Activated naive CD8-positive, alpha-beta T cell treated with anti-CD3 and anti-CD28 coated beads for 36 hours (primary cell): Measurements from ENCODE around the gene PTH. TPM values are rescaled to one million over a fixed set of nuclear protein-coding genes. Genes with fewer than 3 reads are reported as not detected.
A peak's percentile ranks its signal among the peaks of the same experiment; 100 is the strongest.

ENCODE experiments used
- DNase-seq: peaks from one replicate; pipeline ENCODE4 v3.0.0; 2021
- H3K27ac Mint-ChIP-seq: one replicate; pipeline ENCODE4 v1.8.0; 2022; ENCODE audit warnings: mild to moderate bottlenecking, moderate library complexity, mixed read lengths
- H3K27me3 Mint-ChIP-seq: one replicate; pipeline ENCODE4 v1.8.0; 2022; ENCODE audit warnings: mild to moderate bottlenecking, mixed read lengths
- H3K36me3 Mint-ChIP-seq: one replicate; pipeline ENCODE4 v1.8.0; 2021; ENCODE audit warnings: mild to moderate bottlenecking, mixed read lengths
- H3K4me1 Mint-ChIP-seq: one replicate; pipeline ENCODE4 v1.8.0; 2021; ENCODE audit warnings: mixed read lengths
- H3K4me3 Mint-ChIP-seq: one replicate; pipeline ENCODE4 v1.8.0; 2022; ENCODE audit warnings: mild to moderate bottlenecking, moderate library complexity, mixed read lengths
- H3K9me3 Mint-ChIP-seq: one replicate; pipeline ENCODE4 v1.8.0; 2022; ENCODE audit warnings: mixed read lengths
- total RNA-seq, 2 experiments: library from RNA; stranded (reverse); gene quantifications; one replicate each; pipeline ENCODE4 v1.2.3, GENCODE V29; 2021

PTH gene
- total RNA-seq, 2 experiments from 2014 or later = not detected

DNA sequence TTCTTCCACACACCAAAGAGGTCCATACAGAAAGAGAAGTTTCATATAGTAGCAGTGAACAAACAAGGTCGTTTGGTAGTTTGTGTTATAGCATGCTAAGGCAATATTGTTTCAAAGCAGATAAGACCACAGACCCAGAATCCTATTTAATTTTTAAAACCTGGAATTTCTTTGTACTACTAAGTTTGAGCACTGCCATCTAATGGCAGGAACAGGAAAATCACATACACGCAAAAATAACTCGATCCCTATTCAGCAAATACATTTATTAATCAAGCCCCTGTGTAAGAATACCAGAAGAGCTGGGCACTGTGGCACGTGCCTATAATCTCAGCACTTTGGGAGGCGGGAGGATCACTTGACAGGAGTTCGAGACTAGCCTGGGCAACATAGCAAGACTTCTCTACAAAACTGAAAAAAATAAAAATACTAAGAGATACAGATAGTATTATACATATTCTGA is 29.9 kb downstream of the PTH start:
- Mint-ChIP-seq H3K4me3 (no peak overlapping the region), H3K27ac (no peak overlapping the region), H3K27me3 (no peaks in the 10 kb centered on the region), H3K36me3 (peaks cover 6% of the 10 kb centered on the region), H3K9me3 (no peaks in the 10 kb centered on the region), H3K4me1 (peaks cover 16% of the 10 kb centered on the region)
- DNase-seq = no peak

DNA sequence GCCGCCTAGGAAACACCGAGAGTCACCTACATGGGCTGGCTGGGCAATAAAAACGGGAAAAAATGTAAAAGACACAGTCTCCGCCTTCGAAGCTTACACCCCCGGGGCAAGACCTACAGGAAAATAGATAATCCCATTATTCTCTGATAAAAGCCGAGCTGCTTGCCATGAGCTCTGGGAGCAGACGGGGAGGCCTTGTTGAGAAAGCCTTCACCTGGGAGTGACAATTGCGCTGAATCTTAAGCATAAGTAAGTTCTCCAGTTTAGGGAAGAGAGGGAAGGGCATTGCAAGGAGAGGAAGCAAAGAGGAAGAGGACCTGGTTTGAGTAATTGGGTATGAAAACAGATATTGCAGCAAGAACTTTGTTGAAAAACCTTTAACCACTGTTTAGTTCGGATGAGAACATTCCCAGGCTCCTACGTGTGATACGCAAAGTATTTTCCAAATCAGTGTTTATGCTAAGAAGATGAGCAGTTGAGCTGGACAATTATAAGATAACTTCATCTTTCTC is 32.0 kb downstream of the PTH start:
- Mint-ChIP-seq H3K27me3 (no peaks in the 10 kb centered on the region), H3K36me3 (peaks cover 15% of the 10 kb centered on the region), H3K4me3 (peak overlapping the region; percentile 99), H3K9me3 (no peaks in the 10 kb centered on the region), H3K27ac (peak overlapping the region; percentile 98), H3K4me1 (peaks cover 26% of the 10 kb centered on the region)
- no peak for DNase-seq

DNA sequence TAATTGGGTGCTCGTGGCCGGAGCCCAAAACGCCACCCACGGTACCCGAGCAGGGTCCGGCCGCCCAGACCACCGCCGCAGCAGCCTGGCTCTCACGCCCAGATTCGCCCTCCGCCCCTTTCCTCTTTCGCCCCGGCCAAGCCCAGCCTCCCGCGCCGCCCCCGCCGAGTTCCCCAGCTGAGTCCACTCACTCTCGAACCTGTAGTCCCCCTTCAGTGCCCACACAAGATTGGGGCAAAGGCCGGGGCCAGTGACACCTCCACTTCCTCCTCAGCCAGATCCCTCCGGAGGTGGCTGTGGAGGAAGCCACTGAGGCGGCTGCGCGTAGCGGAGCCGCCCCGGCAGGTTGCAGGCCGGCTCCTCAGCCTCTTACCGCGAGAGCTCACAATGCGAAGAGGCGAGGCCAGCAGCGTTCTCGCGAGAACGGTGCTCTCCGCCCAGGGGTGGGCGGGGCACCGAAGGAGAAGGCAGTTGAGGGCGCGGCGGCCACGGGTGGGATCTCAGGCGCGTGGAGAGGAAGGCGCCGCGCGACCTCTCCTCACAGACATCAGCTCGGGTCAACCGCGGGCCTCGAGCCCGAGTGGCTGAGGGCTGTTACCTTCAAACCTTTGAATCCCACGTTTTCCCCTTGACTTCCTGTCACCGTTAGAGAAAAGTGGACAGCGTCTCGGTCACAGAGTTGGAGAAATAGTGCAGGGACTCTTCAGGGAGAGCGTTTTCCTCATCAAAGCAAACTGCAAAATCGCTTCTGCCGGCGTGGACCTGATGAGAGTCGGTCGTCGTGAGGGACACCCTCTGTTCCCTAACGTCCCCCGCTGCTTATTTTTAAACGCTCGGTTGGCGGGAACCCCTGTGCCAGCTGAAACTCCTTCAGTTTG is 32.7 kb downstream of the PTH start, which contains the start of gene BTBD10:
Gene BTBD10, minus strand, starts transcription at position 322 of the 878 bp plus-strand sequence. CDS start 18,098 bp downstream, outside the sequence.
- Mint-ChIP-seq H3K4me3 (peak within 1 kb of the TSS; percentile 99), H3K27ac (peak within 1 kb of the TSS; percentile 98), H3K4me1 (peaks cover 30% of the 10 kb centered on the region), H3K36me3 (peaks cover 16% of the 10 kb centered on the region), H3K9me3 (no peaks in the 10 kb centered on the region), H3K27me3 (no peaks in the 10 kb centered on the region)
- peak; percentile 93 for DNase-seq

DNA sequence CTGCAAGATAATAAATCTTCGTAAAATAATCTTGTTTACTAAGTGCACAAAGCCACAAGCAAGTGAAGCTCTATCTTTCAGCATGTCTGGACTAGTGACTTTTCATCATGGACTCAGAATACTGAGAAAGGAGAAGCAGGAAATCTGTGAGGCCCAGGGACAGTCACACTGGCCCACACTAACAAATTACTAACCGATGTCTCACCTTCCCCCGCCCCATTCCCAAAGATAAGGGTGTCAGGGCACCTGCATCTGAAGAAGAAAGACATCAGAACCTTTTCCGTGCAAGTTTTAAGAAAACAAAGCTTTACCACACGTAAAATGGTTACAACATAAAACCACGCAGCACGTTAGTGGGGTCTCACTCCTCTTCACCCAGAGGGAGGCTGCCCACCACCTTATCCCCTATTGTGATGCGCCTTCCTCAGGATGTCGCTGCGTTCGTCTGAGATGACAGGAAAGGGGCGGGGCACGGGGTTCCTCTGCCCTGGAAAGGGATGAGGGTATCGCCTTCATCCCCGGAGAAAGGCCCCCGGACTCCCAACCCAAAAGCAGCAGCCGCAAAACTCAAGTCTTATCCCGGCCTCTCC is 33.4 kb downstream of the PTH start:
- no peaks in the 10 kb centered on the region for H3K9me3 Mint-ChIP-seq
- H3K27ac Mint-ChIP-seq = peak overlapping the region; percentile 98
- no peaks in the 10 kb centered on the region for H3K27me3 Mint-ChIP-seq
- H3K4me1 Mint-ChIP-seq = peaks cover 30% of the 10 kb centered on the region
- H3K4me3 Mint-ChIP-seq = peak overlapping the region; percentile 99
- DNase-seq = peak; percentile 64
- H3K36me3 Mint-ChIP-seq = peaks cover 16% of the 10 kb centered on the region

DNA sequence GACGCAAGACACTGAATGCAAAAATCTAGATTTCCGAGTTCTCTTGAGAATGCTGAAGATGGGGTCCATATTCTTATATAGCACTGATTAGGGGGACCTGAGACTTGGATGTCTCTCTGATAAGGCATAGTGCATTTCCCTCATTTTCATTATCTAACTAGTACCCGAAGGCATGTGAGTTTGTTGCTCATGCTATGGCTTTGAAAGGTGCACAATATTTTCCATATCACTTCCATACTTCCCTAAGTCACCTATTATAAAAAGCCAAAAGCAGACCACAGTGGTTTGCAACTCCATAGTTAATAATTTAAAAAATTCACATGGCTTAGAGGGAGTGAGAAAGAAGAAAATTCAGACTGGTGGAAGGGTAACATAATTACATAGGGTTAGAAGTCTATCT is 34.5 kb downstream of the PTH start:
- peak overlapping the region; percentile 99 for H3K4me3 Mint-ChIP-seq
- H3K4me1 Mint-ChIP-seq = peaks cover 32% of the 10 kb centered on the region
- DNase-seq = no peak
- H3K36me3 Mint-ChIP-seq = peaks cover 16% of the 10 kb centered on the region
- H3K27me3 Mint-ChIP-seq = no peaks in the 10 kb centered on the region
- no peak overlapping the region for H3K27ac Mint-ChIP-seq
- H3K9me3 Mint-ChIP-seq = no peaks in the 10 kb centered on the region

DNA sequence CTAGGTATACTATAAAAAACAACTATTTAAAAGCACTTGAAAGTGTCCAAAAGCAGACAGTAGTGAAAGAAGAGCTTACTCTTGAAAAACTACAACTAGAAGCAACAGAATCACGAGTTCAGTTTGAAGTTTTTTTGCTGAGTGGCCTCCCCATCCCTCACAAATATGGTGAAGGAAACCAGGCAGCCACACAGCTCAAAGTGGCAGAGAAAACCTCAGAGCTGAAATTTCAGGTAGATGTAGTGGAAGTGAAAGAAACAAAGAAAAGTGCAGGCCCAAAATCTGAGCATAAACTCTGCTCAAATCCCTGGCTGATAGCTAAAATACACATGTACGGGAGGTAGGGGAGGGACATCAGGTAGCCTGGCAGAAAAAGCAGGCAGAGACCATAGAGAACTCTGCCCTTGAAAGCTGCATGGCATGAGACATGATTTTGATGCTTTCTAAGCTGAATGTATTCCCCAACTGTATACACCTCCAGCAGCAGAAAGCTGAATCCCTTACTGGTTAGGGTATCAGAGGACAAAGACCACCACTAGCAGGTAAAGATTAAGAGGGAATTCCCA is 44.9 kb downstream of the PTH start:
- Mint-ChIP-seq H3K36me3 (peaks cover 34% of the 10 kb centered on the region), H3K27me3 (no peaks in the 10 kb centered on the region), H3K9me3 (peaks cover 8% of the 10 kb centered on the region), H3K27ac (no peak overlapping the region), H3K4me3 (no peak overlapping the region), H3K4me1 (peaks cover 29% of the 10 kb centered on the region)
- DNase-seq = no peak

DNA sequence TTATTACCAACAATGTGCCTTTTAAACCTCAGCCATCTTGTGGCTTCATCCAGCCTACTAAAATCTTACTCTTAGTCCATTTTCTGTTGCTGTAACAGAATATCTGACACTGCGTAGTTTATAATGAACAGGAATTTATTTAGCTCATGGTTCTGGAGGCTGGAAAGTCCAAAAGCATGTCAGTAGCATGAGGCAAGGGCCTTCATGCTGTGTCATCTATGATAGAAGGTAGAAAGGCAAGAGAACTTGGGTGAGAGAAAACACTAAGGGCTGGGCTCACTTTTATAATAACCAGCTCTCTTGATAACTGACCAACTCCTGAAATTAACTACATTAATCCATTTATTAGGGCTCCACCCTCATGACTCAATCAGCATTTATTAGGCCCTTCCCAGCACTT is 46.3 kb downstream of the PTH start:
- H3K27ac Mint-ChIP-seq = no peak overlapping the region
- H3K4me1 Mint-ChIP-seq = peaks cover 35% of the 10 kb centered on the region
- DNase-seq = no peak
- H3K4me3 Mint-ChIP-seq = no peak overlapping the region
- H3K27me3 Mint-ChIP-seq = no peaks in the 10 kb centered on the region
- peaks cover 8% of the 10 kb centered on the region for H3K9me3 Mint-ChIP-seq
- H3K36me3 Mint-ChIP-seq = peaks cover 34% of the 10 kb centered on the region

DNA sequence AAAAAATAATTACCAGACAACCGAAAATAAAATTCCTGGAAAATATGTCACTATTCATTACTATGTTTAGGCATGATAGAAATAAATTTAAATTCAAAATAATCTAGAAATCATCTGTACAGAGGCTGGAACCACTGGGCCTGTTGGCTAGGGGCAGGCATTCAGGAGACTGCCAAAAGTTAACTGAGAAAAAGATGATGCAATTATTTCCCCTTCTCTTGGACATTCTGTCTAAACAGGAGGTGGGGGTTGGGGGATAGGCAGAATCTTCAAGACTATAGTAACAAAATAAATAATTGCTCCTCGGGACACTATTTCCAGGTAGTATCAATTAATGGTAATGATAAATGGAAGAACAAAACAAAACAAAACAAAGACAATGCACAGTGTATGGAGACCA is 46.9 kb downstream of the PTH start:
- H3K27ac Mint-ChIP-seq = no peak overlapping the region

DNA sequence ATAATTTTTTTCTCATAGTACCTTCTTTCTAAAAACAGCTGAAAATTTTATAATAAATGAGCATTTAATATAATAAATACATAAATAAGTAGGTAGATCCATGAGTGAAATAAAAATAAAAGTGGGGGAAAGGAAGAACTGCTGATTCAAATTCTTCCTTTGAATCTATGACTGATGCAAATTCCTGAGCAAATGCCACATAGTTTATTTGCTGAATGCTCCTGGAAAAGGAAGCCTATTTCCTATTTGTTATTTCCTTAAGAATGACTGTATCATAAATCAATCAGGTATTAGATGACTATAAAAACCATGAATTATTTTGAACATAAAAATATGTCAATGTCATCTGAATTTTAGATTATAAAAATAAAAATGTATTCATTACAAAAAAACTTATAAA is 49.4 kb downstream of the PTH start:
- peaks cover 18% of the 10 kb centered on the region for H3K36me3 Mint-ChIP-seq
- peaks cover 2% of the 10 kb centered on the region for H3K9me3 Mint-ChIP-seq
- peaks cover 35% of the 10 kb centered on the region for H3K4me1 Mint-ChIP-seq
- H3K4me3 Mint-ChIP-seq = no peak overlapping the region
- H3K27me3 Mint-ChIP-seq = no peaks in the 10 kb centered on the region
- no peak for DNase-seq
- H3K27ac Mint-ChIP-seq = no peak overlapping the region

More for the DNA sequence above, 46.9 kb downstream of the PTH start:
- Mint-ChIP-seq H3K9me3 (peaks cover 7% of the 10 kb centered on the region), H3K27me3 (no peaks in the 10 kb centered on the region), H3K36me3 (peaks cover 32% of the 10 kb centered on the region), H3K4me1 (peaks cover 35% of the 10 kb centered on the region), H3K4me3 (no peak overlapping the region)
- no peak for DNase-seq

DNA sequence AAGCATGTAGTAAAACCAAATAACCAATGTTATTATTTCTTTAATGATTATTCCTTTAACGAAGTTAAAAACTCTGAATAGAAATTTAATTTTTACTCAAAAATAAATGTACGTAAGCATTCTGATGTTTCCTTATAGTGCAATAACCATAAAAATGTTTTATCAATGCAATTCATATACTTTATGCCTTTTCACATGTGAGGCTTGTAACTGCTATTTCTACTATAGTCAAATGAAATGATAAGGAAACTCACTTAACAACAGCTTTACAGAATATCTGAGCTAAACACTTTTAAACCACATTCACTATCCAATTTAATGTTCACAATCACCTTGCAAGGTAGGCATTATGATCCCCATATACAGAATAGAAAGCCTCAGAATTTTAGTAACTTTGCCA is 50.2 kb downstream of the PTH start:
- H3K27ac Mint-ChIP-seq = no peak overlapping the region
- H3K9me3 Mint-ChIP-seq = peaks cover 2% of the 10 kb centered on the region
- peaks cover 11% of the 10 kb centered on the region for H3K36me3 Mint-ChIP-seq
- H3K27me3 Mint-ChIP-seq = no peaks in the 10 kb centered on the region
- no peak for DNase-seq
- no peak overlapping the region for H3K4me3 Mint-ChIP-seq
- H3K4me1 Mint-ChIP-seq = peaks cover 27% of the 10 kb centered on the region

Other genes starting within 250 kb of the PTH start
- gene BMAL1, start 218.2 kb downstream of the PTH start, total RNA-seq = 10 to 100 TPM; 12.2 to 13.6 TPM
- 10 to 100 TPM; 18.6 to 19.5 TPM for gene BTBD10, start 32.8 kb downstream of the PTH start, total RNA-seq
- gene FAR1, start 172.7 kb upstream of the PTH start, total RNA-seq = 10 to 100 TPM; 47.1 to 48.3 TPM